GM19372 (cell line): Measurements from ENCODE around the gene IGSF3.

Experiments used
- ATAC-seq: cut with Tn5 transposase; IDR thresholded peaks from one replicate; pipeline ENCODE4 v1.9.1; 2021; ENCODE audit warnings: mild to moderate bottlenecking, low read depth, moderate library complexity; ENCODE audit not compliant: unreplicated experiment

Gene IGSF3

DNA sequence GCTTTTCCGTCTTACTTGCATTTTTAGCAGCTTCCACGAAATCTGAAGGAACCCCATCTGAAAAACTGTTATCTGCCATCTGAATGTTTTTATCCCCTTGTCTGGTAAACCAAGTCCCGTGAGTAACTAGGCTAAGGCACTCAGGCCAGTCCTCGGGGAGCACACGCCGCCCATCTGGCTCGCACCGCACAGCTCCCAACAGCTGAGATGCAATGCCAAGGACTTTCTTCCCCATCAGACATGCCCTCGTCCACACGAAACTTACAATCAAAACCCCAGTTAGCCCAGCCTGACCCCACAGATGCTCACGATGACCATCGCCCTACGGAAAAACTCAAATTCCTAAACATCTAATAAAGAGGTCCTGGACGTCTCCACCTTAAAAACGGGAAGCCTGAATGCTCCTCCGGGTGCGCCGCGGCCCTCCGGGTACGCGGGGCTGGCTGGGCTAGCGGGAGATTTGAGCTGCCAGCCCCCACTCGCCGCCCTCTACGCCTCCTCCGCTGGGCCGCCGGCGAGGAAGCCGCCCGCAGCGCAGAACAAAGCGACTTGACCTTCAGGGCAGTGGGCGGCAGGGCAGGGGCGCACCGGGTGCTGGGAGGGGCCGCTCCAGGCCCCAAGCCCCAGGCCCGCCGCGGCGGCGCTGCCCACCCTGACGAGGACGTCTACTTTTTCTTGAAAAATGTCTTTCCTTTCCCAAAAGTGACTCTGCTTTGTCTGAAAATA, 133.4 kb downstream of the IGSF3 start:
- ATAC-seq = no peak

DNA sequence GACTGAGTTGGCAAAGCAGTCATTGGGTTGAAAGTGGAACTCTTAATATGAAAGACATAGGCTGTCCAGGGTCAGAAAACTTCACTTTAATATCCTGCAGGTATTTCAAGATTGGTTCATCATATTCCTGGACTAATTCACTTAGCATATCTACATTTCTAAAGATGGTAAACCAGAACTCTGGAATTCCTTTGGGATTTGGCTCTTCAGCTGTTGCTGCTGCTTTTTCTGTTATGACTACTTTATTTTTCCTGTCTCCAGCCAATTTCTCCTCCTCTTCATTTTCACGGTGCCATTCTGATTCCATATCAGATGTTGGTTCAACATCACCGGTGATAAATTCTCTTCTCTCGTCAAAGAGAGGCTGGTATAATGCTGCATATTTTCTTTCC, 134.1 kb downstream of the IGSF3 start:
- no peak for ATAC-seq

DNA sequence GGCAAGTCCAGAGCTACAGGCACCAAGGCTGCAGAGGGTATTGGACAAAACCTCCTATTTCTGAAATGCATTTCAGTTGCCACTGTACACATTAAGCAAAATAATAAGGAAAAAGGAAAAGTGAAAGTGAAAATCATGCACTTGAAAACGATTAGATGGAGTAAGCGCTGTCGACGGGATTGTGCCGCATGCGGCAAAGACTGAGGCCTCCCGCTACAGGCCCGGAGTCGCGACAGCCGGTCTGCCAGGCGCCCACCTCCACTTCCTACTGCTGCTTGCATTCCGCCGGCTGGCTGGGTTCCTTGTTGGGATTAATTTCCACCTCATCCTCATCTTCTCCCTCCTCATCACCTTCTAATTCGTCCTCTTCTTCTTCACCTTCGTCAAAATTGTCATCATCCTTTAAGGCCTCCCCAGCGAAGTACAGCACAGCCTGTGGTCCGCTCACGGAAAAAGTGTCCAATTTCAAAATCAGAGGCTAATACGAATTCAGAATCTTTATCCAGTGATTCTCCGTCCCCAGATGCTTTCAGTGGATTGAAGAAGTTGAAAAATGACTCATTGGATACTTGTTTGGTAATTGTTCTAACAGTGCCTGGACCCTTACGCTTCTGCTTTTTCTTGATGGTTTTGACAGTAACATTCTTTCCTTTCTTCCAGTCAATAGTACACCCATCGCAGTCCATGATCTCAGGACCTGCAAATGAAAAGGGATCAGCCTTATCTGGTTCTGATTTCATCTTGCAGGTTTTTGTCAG, 134.7 kb downstream of the IGSF3 start:
- no peak for ATAC-seq

DNA sequence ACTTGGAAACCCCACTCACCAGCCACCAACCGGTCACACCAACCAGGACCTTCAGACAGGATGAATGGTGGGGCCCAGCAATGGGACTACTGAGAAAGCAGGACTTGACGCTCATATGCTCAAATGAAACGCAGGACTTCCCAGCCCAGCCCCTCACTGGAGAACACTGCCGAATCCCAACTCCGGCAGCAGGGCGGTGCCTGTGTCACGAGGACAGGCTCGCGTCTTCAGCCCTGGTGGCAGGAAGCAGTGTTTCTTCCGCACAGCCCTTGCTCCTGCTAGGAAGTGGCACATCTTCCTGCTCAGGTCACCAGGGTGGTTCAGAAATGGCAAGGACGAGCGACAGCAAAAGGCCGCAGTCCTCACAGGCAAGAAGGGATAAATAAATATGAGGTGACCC, 135.6 kb downstream of the IGSF3 start:
- ATAC-seq = no peak

DNA sequence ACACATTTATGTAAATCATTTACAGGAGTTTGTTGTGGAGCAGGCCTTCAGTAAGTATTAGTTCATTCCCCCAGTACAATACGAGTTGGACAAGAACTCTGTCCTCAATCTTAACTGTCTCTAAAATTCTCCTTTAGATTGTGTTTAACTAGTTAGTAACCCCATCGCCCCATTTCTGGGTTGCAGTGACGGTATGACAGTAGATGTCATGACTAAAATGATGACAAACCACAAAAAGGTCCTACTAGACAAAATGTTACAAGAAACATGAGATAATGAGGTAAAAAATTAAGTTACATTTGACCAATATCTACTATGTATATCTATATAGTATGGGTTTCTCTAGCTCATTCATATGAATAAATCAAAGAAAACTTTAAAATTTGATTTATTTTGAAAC, 137.9 kb downstream of the IGSF3 start:
- no peak for ATAC-seq

DNA sequence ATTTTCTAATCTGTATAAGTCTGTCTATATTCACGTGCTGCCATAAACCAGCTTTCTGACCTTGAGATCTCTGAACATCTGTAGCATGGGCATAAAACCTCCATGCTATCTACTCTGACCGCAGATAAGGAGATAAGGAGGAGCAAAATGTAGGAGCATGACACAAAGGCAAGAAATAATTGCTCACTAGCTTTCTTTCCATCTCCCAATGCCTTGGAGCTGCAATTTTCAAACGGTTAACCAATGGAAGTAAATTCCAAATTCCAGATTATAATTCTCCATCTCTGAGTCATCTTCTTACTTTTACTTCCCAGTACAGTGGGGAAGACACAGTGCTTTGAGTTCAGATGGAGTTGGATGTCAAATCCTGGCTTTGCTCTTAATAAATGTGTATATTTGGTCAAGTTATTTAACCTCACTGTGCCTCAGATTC, 138.3 kb downstream of the IGSF3 start:
- ATAC-seq = no peak

DNA sequence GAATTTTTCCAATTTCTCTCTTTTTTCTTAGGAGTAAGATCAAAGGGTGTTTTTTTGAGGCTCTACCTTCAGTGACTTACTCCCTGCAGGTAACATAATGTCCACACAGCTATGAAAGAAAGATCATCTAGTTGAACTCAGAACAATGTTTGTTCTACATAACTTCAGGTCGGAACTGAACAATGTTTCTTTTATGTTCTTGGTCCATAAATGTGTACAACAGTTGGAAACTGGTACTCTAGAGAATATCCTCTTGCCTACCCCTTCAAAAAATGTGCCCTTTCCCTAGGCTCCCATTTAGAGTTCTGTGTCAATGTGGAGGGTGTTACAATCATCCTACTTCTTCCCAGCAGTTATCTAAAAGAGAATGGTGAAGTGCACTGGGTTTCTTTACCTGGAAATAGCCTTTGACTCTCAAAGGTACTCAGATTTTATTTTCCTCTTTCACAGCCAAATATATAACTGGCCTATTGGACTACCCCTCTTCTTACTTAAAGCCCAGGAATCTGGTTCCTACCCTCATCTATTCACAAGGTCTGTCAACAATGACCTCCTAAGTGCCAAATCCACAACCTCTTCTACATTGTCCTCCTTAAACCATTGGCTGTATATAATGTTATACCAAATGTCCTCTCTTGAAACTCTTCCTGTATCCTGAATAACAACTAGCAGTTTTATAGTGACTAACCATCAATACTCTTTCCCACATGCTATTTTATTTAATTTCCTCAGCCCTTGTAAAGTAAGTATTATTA, 139.0 kb downstream of the IGSF3 start:
- ATAC-seq = no peak

DNA sequence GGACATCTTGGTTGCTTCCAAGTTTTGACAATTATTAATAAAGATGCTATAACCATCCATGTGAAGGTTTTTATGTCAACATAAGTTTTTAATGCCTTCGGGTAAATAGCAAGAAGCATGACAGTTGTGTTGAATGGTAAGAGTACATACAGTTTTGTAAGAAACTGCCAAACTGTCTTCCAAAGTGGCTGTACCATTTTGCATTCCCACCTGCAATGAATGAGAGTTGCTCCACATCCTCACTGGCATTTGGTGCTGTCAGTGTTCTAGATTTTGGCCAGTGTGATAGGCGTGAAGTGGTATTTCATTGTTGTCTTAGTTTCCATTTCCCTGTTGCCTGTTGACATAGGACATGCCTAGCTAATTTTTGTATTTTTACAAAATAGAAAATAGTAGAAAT, 142.1 kb downstream of the IGSF3 start:
- no peak for ATAC-seq
